Ascending aorta (tissue), 2 donors: ENCODE results near the gene NMD3. TPM values are rescaled to one million over a fixed set of nuclear protein-coding genes. Genes with fewer than 3 reads are reported as not detected.

ENCODE experiments used
- DNase-seq, 2 donors: peaks; one replicate each; pipeline ENCODE4 v3.0.0-alpha.2; 2019; ENCODE audit warnings: low spot score in 2 of 2
- H3K27ac ChIP-seq, 2 donors: fragments of 200-600 bp; sonication (generic); one replicate each; pipeline ENCODE4 v1.5.1; 2016 to 2017; ENCODE audit warnings: mild to moderate bottlenecking in 1 of 2
- H3K27me3 ChIP-seq: fragments of 200-600 bp; sonication (generic); one replicate; pipeline ENCODE4 v1.5.1; 2017
- H3K36me3 ChIP-seq, 2 donors: fragments of 200-600 bp; sonication (generic); one replicate each; pipeline ENCODE4 v1.5.1; 2016
- H3K4me1 ChIP-seq, 2 donors: fragments of 200-600 bp; sonication (generic); one replicate each; pipeline ENCODE4 v1.5.1; 2016 to 2017; ENCODE audit warnings: mild to moderate bottlenecking in 1 of 2
- H3K4me3 ChIP-seq, 2 donors: fragments of 200-600 bp; sonication (generic); one replicate each; pipeline ENCODE4 v1.5.1; 2016 to 2017; ENCODE audit warnings: mild to moderate bottlenecking in 1 of 2
- H3K9me3 ChIP-seq, 2 donors: fragments of 200-600 bp; sonication (generic); one replicate each; pipeline ENCODE4 v1.5.1; 2016
- CTCF ChIP-seq, 3 experiments: fragments of 200-600 bp in 2 of 3; fragments of 450-650 bp in 1 of 3; sonication (generic) in 2 of 3; IDR thresholded peaks; one replicate each; pipeline ENCODE4 v1.5.1; 2016 to 2019; ENCODE audit warnings: antibody characterized with exemption in 3 of 3, mild to moderate bottlenecking in 1 of 3, moderate library complexity in 1 of 3
- intact Hi-C: fragments of 100-400 bp; cut with DNase I; formaldehyde crosslinking; loops from one replicate; pipeline ENCODE4 v1.15.1; 2023
- total RNA-seq: library from RNA; depleted of rRNA; stranded (reverse); fragments of >200 nt; gene quantifications from one replicate; pipeline ENCODE4 v1.1.0, GENCODE V29; 2016

The NMD3 gene
- total RNA-seq, 1 donor from 2014 or later = 34.1 TPM

DNA sequence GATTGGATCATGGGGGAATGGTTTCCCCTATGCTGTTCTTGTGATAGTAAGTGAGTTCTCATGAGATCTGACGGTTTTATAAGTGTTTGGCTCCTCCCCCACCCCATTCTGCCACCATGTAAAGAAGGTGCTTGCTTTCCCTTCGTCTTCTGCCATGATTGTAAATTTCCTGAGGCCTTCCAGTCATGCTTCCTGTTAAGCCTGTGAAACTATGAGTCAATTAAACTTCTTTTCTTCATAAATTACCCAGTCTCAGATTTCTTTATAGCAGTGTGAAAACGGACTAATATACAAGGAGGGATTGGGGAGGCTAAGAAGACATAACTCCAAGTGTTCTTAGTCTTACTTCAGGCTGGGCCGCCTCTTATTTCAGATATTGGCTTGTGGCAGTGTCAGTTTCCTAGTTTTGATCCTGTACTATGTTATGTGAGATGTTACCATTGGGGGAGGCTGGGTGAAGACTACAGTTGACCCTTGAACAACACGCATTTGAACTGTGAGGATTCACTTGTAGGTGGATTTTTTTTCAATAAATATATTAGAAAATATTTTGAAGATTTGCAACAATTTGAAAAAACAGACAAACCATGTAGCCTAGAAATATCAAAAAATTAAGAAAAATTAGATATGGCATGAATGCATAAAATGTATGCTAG lies 44.9 kb downstream of the NMD3 start:
- peaks cover 0 to 6% of the 10 kb centered on the region in 2 donors for H3K36me3 ChIP-seq
- no peak overlapping the region for H3K4me3 ChIP-seq
- intact Hi-C loops = no loop called here
- H3K27me3 ChIP-seq = no peaks in the 10 kb centered on the region
- no peak overlapping the region for H3K27ac ChIP-seq
- DNase-seq = no peak
- no peak for TF ChIP-seq CTCF (IDR thresholded peaks at IDR 0.05)
- no peaks in the 10 kb centered on the region for H3K4me1 ChIP-seq
- peaks cover 0 to 3% of the 10 kb centered on the region in 2 donors for H3K9me3 ChIP-seq

GRCh38 chr3:161266731-161267150 lies 45.6 kb downstream of the NMD3 start:
- no peak for DNase-seq
- Histone ChIP-seq H3K27me3 (no peaks in the 10 kb centered on the region), H3K9me3 (no peaks in the 10 kb centered on the region), H3K36me3 (peaks cover 0 to 6% of the 10 kb centered on the region in 2 donors), H3K27ac (no peak overlapping the region), H3K4me3 (no peak overlapping the region), H3K4me1 (no peaks in the 10 kb centered on the region)
- TF ChIP-seq CTCF (IDR thresholded peaks at IDR 0.05) = no peak
- intact Hi-C loops = no loop called here

- intact Hi-C loops = no loop called here
- Histone ChIP-seq H3K36me3 (peaks cover 0 to 6% of the 10 kb centered on the region in 2 donors), H3K27ac (no peak overlapping the region), H3K27me3 (no peaks in the 10 kb centered on the region), H3K4me1 (no peaks in the 10 kb centered on the region), H3K9me3 (no peaks in the 10 kb centered on the region), H3K4me3 (no peak overlapping the region)
- DNase-seq = no peak
- TF ChIP-seq CTCF (IDR thresholded peaks at IDR 0.05) = no peak
These were observed 46.5 kb downstream of the NMD3 start for GRCh38 chr3:161267646-161268045.

DNA sequence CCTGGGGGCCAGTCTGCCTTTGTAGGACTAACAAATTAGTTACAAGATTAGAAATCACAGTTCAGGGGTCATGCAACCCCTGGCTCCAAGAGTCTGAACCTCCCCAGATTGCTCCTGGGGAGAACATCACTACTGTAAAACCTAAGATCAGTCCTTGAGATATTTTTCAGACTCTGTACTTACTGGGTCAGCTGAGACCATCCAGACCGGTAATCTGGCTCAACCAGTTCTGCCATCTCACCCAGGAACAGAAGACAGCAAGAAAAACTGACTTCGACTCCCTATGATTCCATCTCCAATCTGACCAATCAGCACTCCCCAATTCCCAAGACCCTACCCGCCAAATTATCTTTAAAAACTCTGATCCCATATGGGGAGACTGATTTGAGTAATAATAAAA lies 47.5 kb downstream of the NMD3 start:
- no peak for TF ChIP-seq CTCF (IDR thresholded peaks at IDR 0.05)
- intact Hi-C loops = no loop called here
- Histone ChIP-seq H3K27ac (no peak overlapping the region), H3K9me3 (no peaks in the 10 kb centered on the region), H3K4me1 (no peaks in the 10 kb centered on the region), H3K27me3 (no peaks in the 10 kb centered on the region), H3K4me3 (no peak overlapping the region), H3K36me3 (peaks cover 0 to 6% of the 10 kb centered on the region in 2 donors)
- no peak for DNase-seq

GRCh38 chr3:161270991-161271390 lies 49.9 kb downstream of the NMD3 start:
- Histone ChIP-seq H3K27me3 (no peaks in the 10 kb centered on the region), H3K36me3 (peaks cover 7% of the 10 kb centered on the region in 2 donors), H3K27ac (no peak overlapping the region), H3K4me3 (no peak overlapping the region), H3K4me1 (no peaks in the 10 kb centered on the region), H3K9me3 (no peaks in the 10 kb centered on the region)
- intact Hi-C loops = loop anchor here (5.0 kb wide), 1 partner anchor 136 kb away; no protein-coding TSS in a partner anchor
- DNase-seq = no peak
- no peak for TF ChIP-seq CTCF (IDR thresholded peaks at IDR 0.05)
